HG03442 (cell line): ENCODE results near the gene PIR.
A peak's percentile ranks its signal among the peaks of the same experiment; 100 is the strongest.

ENCODE experiments used
- ATAC-seq: cut with Tn5 transposase; IDR thresholded peaks from one replicate; pipeline ENCODE4 v1.9.1; 2021; ENCODE audit warnings: mild to moderate bottlenecking, moderate library complexity; ENCODE audit not compliant: unreplicated experiment

PIR gene

DNA sequence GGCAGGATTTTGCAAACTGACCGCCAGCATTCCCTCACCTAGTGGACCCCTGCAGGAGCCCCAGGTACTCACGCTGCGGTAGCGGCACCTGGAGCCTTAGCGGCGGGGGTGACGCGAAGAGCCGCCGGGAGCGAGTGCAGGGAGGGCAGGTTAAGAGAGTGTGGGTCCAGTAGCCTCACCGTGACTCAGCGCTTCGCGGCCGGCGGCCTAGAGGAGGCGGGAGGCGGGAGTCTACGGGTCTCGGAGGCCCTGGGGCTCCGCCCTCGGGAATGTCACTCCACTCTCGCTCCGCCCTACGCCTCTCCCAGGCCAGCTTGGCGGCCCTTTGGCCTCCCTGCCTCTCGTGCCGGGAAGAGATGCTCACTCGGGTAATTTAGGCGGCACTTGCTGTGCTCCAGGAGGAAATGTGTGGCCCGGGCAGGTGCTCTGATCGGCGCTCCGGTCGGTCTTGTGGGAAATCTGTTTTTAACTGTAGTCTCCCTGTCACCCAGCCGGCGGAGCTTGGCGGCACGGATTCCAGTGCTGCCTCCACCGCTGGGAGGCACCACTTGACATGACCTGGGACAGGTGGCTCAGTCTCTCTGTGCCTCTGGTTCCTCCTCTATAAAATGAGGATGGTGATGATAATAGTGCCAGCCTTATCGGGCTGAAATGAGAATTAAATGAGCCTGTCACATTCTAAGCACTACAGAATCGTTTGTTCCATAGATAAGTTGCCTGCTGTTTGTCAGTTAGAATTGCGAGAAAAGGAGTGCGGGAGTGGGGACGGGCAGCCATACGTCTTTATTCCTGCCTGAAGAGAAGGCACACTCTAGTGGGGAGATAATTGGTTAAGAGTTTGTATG is at the start of gene PIR:
Gene PIR (minus strand): TSS at position 216 of the 845 bp plus-strand sequence. CDS start 2,076 bp downstream, outside the sequence.
- peak; percentile 96 for ATAC-seq

DNA sequence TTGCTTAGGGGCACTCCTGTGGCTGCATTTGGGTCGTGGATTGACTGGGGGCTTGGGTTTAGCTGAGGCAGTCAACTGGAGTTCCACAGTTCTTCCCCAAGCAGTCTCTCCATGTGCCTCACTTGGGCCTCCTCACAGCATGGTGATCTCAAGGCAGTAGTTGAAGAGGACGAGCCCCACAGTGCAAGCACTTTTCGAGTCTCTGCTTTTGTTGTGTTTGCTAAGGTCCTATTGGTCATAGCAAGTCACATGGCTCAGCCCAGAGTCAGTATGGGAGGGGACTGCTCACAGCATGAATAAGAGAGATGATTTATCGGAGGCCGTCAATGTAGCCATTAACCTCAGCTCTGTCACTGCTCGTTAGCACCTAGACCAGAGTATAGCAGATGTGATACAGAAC is 37.2 kb upstream of the PIR start:
- ATAC-seq = no peak

DNA sequence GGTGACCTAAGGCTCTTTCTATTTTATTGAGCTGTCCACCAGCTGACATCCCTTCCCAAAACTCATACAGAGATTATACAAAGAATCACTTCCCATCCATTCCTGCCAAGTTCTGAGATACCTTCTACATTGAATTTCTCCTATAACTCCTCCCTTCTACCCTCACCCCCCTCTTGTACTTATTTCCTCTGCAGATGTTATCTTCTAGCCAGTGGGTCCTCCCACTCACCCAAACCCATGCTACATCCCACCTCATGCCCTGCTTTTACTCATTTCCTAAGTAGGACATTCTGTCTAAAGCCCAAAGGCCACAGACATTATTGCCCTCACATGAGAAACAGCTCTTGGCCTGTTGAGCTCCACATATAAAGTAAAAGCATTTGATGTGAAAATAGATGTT is 36.0 kb upstream of the PIR start:
- ATAC-seq = no peak

DNA sequence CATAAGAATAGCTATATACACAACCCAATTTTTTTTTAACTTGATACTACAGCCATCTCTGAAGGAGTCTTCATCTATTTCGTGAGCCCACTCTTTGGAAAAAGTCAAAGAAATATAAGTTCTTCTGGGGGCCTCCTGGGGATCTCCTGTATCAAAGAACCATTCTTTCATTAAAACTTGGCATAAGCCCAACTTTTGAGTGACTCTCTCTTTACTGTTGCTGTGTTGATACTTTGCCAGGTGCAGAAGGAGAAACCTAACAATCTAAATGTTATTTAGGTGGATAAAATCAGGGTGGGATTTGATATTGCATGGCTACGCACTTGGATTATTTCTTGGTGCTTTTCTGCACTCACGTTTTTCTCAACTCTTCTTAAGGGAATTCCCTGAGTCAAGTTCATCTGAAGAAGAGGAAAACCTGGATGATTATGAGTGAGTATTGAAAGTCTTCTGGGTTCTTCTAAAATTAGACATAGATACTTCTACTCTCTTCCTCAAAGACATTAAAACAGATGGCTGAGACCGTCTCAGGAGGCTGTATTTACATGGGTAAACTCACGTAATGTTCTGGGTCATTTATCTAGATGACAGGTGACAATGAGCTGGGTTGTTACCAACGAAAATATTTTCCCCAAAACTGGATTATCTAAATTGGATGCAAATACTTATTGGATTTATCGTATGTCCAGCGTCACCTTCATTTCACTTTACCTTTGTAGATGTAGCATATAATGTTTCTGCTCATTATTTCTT is 32.7 kb upstream of the PIR start:
- ATAC-seq = no peak

DNA sequence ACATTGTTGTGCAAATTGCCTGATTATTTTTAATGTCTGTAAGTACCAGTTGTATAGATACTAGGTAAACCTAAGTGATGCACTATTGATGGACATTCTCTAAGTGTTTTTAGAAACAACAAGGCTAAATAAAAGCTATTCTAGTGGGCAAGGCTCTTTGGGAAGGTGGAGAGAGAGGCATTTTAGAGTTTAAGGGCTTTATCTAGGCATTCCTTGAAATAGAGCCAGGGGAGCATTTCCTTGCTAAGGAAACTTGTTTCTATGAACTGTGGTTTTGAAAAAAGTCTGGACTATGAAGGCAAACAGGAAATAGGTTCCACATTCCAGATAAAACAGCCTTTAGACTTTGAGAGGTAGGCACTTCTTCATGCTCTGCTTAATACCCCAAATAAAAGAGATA is 31.3 kb upstream of the PIR start:
- ATAC-seq = no peak

DNA sequence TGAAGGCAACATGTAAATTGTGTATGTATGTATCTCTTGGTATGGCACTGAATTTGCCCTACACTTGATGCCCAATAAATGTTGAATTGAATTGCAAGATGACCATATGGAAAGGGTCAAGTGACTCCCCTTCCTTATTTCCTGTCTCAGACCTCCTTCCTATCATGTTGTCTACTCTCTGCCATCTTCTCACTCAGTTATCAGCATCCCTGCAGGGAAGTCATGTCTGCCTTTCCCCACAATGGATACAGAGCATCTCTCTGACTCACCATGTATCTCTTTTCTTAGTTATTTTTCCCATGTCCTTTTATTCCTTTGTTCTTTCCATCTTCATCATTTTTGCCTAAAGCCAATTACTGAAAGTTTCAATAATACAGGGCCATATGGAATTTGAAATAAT is 30.0 kb upstream of the PIR start:
- ATAC-seq = no peak

DNA sequence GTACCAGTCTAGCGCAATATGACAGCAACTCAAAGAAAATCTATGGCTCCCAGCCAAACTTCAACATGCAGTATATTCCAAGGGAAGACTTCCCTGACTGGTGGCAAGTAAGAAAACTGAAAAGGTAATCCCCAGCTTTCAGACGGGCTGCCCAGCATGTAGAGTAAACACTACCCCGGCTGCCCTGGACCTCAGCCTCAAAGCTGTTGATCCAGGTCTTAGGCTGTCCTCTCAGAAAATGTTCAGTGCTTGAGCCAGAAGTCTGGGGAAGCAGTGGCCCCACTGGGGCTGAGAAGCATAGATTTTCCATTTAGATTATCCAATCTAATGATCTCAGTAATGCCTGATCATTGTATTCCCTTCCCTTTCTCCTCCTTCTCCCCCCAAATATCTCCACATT is 29.3 kb upstream of the PIR start:
- ATAC-seq = no peak

DNA sequence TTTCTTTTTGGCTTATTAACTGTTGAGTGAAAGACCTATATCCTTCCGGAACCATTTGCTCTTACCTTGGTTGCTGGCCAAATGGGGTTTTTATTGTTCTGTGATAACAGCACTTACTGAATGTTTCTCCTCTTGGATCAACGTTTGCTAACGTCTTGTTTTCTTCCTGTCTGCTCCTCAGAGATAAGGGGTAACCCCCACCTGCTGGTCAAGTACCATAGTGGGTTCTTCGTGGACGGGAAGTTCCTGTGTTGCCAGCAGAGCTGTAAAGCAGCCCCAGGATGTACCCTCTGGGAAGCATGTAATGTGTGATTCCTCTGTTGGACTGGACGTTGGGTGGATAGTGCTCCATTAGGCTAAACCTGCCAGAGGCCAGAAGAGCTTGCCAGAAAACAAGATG is 22.8 kb upstream of the PIR start:
- ATAC-seq = no peak

DNA sequence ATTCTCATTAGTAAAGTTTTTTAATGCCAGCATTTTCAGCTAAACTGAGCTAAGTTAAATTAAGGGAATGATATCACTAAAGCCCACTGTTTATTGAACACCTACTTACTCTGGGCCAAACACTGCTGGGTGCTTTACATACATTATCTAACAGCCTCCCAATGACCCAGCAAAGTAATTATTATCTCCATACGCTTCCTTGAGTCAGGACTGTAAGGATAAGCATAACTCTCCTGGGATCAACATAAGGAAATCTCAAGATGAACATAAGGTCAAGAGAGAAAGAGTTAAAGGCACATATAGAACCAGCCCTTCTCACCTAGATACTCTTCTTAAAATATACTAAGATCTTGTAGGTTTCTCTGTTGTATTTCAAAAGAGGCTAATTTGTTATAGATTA is 21.1 kb upstream of the PIR start:
- ATAC-seq = no peak

DNA sequence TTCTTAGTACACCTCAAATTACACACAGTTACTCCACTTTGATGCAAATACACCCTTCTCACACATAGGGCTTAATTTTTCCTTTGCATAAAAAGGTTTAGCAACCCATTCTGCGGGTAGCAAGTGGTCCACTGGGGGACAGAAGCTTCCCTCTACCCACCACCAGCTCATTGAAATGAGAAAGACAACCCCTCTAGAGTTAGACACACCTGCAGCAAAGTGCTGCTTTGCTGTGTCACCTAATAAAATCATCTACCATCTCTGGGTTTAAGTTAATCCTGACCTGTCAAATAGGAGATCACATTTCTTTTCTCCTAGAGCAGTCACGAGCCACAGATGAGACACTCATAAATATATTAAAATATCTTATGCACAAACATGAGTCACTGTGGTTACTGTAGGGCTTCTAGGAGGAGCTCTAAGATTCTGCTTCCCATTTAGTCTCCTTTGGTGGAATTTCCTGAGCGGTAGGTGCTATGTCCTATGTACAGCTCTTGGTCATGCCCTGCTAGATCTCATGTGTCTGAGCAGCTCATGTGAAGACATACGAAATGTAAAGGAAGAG is 19.4 kb upstream of the PIR start:
- no peak for ATAC-seq

DNA sequence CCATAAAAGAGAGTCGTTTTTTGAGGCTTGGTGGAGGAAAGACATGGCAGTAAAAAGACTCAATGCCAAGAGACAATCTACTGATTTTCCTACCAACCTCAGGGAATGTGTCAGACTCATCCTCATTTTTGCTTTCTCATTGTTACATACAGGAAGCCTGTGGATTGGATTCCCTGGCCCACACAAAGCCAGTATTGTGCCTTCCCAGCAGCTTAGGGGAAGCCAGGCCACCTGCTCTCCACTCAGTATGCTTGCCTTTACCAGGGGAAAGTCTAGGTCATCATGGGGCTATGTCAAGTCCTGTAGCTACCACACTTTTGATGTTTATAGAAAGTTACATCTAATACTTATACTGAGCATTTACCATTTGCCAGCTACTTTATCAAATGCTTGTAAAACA is 18.4 kb upstream of the PIR start:
- no peak for ATAC-seq

DNA sequence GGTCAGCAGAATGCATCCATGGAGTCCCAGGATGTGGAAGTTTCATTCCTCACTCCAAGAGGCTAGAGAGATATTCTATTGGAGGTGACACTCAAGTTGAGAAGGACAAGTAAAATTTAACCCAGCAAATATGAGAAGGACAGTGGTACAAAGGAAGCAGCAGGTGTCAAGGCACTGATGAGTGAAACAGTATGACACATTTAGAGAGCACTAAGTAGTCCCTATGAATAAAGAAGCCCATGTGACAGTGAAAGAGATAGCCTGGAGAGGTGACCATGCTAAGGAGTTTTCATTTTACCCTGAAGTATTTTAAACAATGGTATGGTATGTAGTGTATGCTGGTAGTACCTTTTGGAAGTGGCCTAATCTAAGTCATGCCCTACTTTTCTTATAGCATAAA is 16.7 kb upstream of the PIR start:
- ATAC-seq = no peak

DNA sequence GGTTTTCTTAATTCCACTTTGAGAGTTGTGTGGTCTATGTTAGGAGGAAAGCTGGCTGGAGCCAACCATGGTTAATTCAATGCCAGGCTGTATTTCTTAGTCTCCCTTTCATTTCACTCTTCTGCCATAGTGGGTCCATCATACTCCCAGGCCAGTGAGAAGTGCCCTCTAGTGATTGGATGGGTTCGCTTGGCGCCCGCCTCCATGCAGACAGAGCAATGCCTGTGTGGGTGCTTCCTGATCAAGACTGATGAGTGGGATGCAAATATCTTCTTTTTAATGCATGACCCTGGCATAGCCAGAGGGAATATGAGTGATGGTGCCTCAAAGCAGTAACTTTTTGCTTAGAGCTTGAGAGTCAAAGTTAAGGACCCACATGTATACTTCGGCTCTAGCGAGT is 13.9 kb upstream of the PIR start:
- no peak for ATAC-seq

DNA sequence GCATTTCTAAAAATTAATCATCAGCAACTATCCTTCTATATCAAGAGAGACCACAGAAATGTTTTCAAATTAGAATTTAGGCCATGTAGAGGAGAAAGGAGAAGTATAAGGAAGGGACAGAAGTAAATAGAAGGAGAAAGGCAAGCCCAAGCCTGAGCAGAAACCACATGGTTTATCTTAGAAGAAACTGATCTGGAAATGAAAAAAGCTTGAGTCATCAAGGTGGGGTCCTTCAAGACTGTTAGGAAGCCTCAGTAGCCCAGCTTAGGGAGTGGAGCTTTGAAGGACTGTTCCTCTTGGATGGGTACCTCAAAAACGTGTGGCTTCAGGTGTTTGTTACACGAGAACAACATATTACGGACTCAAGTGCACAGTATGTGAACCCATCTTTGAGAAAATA is 12.0 kb upstream of the PIR start:
- ATAC-seq = no peak

DNA sequence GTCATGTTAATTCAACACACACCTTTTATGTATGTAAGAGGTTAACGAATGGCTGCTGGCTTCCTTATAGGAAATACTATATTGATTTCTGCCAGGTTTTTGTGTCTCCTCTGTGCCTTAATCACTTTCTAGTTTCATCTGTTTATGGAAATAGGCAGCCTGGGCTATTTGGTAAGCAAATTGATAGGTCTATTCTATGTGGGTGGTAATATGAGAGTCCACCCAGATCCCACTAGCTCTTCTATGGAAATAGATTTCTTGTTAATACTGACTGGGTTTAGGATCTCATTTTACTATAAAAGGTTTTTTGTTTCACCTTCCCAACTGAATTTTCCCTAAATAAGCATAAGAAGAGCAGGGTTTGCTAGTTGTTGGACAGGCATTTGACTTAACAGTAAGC is 11.5 kb upstream of the PIR start:
- no peak for ATAC-seq

DNA sequence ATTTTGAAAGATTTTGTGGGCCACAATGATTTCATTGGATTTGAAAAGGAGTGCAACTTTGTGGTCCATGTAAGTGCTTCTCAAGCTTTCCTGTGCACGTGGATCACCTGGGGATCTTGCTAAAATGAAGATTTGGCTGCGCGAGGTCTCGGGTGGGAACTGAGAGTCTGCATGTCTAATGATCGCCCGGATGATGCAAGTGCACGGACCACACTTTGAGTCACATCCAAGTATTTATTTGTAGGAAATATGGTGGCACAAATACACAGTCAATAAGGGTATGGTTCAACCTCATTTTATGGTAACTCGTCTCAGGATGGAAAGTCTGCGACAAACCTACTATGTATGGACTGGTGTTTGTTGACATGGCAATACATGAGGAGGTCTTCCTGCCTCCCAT is 8.4 kb upstream of the PIR start:
- no peak for ATAC-seq

DNA sequence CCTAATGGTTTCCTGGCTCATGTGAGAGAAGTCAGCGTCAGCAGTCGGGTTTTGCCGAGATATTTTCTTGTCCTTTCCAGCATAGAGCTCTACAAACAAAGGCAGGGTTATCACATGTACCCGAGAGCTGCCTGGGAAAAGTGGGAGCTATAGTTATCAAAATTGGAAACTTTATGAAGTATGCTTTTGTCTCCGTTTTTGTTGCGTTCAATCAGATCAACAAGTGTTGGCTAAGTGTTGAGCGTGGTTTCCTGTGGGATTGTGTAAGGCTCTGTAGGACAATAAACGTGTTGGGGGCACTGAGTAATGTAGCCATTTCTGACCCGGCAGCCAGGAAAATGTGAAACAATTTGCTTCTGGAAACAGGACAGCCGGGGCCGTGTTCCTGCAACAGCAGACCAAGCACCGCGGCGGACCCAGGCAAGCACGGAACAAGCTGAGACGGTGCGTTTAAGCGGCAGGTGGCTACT is 7.4 kb upstream of the PIR start, which contains the start of gene BMX:
Gene BMX (plus strand): TSS at position 311 of the 470 bp plus-strand sequence. CDS start 7,547 bp downstream, outside the sequence.
- ATAC-seq = no peak

DNA sequence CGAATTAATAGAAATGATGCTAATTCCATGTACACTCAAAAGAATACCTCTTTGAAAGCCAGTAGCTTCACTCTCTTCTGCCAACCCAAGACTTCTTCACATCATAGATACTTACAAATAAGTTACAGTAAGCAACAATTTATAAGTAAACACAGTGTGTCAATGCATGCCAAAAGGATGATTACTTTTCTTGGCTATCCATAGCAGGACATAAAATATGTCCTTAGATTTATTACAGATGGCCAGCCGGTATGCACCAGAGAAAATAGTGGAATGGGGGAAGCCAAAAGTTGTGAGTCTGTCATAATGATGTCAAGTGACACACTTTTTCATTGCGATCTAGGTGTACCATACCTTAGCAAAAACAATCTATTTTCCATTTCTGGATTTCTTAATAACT is 6.8 kb upstream of the PIR start:
- no peak for ATAC-seq

DNA sequence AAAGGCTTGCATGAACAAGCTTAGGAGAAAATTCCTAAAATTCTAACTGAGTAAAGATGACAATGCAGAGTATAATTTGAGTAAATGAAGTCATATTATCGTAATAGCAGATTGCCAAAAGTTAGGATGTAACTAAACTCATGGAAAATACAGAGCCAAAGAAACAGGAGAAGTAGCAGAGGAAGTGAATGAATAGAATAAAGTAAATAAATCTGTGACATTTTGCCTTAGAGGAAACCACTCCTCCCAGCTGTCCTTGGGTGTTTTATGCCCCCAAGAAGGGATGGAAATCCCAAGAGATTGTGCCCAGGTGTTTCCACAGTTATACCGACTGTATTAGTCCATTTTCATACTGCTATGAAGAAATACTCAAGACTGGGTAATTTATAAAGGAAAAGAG is 5.6 kb upstream of the PIR start:
- no peak for ATAC-seq

DNA sequence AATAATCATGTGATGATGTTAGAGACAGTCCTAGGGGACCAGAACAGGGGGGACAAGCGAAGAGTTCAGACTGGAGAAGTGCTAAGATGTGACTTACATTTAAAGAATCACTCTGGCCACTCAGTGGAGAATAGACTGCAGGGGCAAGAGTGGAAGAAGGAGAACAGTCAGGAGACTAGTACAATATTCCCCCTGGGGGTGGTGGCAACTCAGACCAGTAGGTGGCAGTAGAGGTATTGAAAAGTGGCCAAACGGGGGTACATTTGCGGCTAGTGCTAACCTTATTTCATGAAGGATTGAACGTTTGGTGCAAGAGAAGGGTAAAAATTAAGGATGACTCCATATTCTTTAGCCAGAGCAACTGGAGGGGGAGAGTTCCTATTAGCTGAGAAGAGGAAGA is 4.7 kb upstream of the PIR start:
- no peak for ATAC-seq

DNA sequence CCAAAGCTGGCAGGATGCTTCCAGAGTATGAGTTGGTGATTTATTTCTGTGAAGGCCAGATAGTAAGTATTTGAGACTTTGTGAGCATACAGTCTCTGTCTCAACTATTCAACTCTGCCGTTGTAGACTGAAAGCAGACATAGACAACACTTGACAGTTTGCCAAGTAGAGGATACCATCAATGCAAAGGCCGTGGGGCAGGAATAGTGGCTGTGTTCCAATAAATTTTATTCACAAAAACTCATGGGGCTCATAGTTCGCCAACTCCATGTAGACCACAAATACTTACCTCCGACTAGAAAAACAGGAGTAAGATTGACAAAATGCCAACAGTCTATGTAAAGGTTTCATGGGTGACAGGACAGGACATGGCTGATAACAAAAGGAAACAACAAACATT is 3.7 kb upstream of the PIR start:
- ATAC-seq = no peak

DNA sequence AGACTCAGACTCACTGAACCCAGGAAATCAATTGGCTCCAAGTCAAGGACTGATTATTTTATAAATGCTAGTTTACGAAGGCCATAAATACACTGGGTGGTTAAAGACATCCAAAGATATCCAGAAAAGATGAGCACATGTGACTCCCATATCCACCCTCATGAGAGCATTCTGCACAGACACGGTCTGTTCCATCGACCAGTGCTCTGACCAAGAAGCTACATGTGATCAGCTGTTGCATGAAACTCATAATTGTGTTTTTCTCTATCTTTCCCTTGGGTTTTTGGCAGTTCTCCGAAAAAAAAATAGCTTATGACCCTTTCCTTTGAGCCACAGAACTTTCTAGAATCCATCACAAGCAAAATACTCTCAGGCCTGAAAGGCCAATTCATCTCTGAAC is 2.7 kb upstream of the PIR start:
- no peak for ATAC-seq
